Measurements from ENCODE around the gene IL1RAPL1.

IL1RAPL1 gene

DNA sequence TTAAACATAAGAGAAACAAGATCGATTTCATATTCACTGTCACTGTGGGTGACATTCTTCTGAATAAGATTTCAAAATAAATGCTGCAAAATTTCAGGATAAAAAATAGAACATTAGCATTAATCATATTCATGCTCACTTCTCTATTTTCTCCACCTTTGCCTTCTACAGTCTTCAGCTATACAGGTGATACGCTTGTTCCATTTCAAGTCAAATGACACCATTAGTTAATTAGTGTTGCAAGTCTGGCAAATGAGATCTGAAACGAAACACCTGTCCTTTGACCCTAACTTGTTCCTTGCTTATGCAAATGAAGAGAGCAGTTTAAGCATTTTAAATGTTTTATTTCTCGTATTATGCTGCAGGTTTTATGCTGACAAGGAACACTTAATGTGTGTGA lies 960.6 kb downstream of the IL1RAPL1 start:
- no peak for DNase-seq

GRCh38 chrX:29553542-29553941 lies 966.3 kb downstream of the IL1RAPL1 start:
- DNase-seq, result no peak

GRCh38 chrX:29555465-29556091 lies 968.3 kb downstream of the IL1RAPL1 start:
- DNase-seq, result no peak

DNA sequence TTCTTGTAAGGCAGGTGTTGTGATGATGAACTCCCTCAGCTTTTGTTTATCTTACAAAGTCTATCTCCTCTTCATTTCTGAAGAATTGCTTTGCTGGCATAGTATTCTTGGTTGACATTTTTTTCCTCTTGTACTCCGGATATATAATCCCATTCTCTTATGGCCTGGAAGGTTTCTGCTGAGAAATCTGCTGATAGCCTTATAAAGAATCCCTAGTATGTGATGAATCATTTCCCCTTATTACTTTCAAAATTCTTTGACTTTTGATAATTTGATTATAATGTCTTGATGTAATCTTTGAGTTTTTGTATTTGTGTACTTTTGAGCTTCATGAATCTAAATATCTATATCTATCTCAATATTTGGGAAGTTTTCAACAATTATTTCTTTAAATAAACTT lies 972.8 kb downstream of the IL1RAPL1 start:
- DNase-seq, result no peak

GRCh38 chrX:29561417-29561816 lies 974.2 kb downstream of the IL1RAPL1 start:
- DNase-seq, result no peak

DNA sequence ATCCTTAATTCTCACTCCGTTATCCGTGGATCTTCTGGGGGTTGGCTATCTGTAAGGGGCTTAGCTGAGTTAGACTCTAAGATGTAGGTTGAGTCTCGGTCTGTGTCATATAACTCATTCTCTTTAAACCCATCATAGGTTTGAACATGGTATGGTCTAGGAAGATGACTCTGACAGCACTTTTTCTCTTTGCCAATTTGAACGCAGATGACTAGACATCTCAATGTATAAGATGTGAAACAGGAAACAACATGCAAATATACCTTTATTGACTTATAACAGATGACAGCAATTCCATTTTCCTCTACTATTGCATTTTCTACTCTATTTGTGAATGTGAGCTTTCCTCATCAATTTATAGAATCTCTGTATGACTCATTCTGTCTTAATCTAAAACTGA lies 993.3 kb downstream of the IL1RAPL1 start:
- DNase-seq, result no peak

GRCh38 chrX:29581223-29581622 lies 994.0 kb downstream of the IL1RAPL1 start:
- no peak for DNase-seq

- no peak for DNase-seq
These were observed 999.9 kb downstream of the IL1RAPL1 start for GRCh38 chrX:29587107-29587506.

- DNase-seq, result no peak
These were observed 1003.7 kb downstream of the IL1RAPL1 start for GRCh38 chrX:29590921-29591320.

DNA sequence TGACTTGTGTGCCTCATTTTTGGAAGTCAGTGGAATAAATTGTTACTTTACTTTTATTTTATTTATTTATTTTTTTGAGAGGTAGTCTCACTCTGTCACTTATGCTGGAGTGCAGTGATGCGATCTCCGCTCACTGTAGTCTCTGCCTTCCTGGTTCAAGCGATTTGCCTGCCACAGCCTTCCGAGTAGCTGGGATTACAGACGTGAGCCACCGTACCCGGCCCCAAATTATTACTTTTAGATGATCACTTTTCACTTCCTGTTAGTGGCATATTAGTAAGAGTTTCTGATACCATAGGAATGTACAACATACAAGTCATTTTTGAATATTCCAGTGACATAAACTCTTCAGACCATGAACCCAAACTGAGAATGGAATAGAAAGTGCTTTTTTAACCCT lies 1017.1 kb downstream of the IL1RAPL1 start:
- DNase-seq, result no peak

- peak; percentile 16 for DNase-seq
These were observed 1030.0 kb downstream of the IL1RAPL1 start for GRCh38 chrX:29617276-29617675.

DNA sequence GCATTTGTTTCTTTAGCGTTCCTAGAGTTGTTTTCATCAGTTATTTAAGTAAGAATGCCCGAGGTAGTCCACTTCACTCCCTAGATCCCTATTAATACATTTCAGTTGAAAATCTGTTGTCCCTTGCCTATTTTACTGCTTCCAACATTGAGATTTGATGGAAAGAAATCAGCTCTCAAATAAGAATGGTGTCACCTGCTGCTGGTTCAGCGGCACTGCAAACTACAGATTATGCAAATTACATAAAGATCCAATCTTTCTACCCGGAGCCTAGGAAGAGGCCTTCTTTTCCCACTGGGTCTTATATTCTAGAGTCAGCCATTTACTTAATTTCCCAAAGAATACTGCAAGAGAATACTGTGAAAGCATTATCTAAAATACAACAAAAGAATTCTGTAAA lies 1030.5 kb downstream of the IL1RAPL1 start:
- DNase-seq, result peak; percentile 1

DNA sequence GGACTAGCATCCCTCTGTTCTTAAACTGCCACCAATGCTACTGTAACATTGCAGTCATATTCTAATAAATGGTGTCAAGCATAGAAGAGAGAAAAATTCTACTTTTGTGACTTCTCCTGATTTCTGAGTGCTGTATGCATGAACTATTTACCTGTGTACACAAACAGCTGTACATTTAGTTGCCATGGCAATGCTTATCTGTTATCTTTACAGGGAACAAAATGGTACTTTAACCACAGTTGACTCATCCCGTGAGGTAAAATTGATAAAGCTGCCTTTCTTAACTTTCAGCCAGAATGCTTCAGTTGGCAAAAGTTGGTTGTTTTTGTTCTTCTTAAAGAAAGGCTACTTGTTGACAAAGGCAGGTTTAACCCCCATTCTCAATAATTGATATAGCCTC lies 1040.6 kb downstream of the IL1RAPL1 start:
- DNase-seq, result no peak

DNA sequence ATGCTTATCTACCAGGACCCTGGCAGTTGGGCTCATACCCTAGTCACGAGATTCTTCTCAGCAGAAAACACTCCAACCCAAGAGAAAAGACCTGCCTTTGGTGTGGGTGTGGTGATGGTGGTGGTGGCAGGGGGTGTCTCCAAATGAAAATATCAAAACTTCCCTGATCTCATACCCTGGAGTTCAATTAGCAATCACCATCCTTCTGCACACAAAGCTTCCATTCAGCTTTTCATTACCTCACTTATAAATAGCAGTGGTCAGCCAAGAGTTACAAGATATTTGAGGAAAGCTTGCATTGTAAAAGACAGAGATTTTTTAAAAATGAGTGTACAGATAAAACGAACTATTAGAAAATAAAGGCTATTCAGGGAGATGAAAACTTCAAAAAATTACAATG lies 1047.3 kb downstream of the IL1RAPL1 start:
- DNase-seq, result no peak

DNA sequence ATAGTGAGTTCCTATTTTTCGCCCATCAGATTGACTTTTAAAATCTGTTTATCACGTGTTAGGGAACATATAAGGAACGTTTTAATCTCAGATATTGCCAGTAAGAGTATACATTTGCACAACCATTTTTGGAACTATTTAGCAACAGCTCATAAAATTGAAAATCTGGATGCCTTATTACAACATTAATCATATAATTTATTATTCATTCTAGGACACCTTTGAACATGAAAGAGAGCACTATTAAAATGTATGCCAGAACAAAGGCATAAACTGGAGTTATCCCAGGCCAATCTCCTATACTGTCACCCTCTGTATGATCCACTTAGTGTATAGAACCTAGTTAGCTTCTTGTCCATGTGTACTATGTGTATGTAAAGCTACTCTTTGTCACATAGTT lies 1049.1 kb downstream of the IL1RAPL1 start:
- no peak for DNase-seq

- no peak for DNase-seq
These were observed 1052.9 kb downstream of the IL1RAPL1 start for GRCh38 chrX:29640106-29640505.

GRCh38 chrX:29641461-29641860 lies 1054.2 kb downstream of the IL1RAPL1 start:
- no peak for DNase-seq

GRCh38 chrX:29643181-29643580 lies 1055.9 kb downstream of the IL1RAPL1 start:
- DNase-seq, result no peak

- DNase-seq, result no peak
These were observed 1060.9 kb downstream of the IL1RAPL1 start for GRCh38 chrX:29648161-29648560.

DNA sequence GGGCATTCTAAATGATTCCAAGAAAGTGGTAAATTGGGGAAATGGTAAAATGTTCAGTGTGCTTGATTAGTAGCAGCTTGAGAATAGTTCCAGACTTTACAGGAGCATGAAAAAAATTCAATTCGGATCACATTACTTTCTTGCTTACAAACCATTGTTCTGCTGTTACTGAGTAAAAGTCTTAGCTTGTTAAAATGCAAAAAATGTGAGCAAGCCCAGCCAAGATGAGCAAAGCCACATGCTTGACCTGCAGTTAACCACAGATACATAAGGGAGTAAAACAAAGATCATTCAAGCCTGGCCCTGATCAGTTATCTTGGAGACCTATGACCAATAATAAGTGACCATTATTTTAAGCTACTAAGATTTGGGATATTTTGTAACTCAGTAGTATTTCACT lies 1065.2 kb downstream of the IL1RAPL1 start:
- no peak for DNase-seq

- no peak for DNase-seq
These were observed 1066.5 kb downstream of the IL1RAPL1 start for GRCh38 chrX:29653721-29654120.

- no peak for DNase-seq
These were observed 1072.7 kb downstream of the IL1RAPL1 start for GRCh38 chrX:29659911-29660310.

DNA sequence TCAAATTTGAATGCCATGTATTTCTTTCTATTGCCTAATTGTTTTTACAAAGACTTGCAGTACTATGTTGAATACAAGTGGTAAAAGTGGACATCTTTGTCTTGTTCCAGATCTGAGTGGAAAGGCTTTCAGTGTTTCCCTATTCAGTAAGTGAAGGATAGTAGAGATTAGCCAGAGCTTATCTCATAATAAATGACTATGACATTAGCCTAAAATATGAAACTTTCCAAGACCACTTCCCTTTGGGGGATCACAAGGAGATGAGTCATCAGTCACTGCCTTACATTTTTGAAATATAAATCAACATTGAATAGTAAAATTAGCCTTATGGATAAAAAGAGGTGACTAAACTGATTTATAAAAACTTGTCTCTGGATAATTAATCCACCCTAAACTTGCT lies 1074.0 kb downstream of the IL1RAPL1 start:
- DNase-seq, result no peak

DNA sequence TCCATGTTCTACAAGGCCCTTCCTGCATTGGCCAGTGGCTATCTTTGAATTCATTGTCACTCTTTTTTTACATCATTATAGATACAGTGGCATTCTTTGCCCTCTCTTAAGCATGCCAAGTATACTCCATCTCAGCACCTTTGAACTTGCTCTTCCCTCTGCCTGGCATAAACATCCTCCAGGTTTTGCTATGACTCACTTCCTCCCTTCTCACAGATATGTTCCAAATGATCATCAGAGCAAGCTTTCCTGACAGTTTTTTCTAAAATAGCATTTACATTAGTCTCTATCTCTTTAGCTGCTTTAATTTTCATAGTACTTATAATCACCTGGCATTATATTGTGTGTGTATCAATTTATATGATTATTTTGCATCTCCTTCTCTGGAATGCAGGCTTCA lies 1074.9 kb downstream of the IL1RAPL1 start:
- DNase-seq, result no peak

- DNase-seq, result peak; percentile 22
These were observed 1075.7 kb downstream of the IL1RAPL1 start for GRCh38 chrX:29662759-29663503.
